Frontal cortex (tissue), 4 donors: Measurements from ENCODE around the gene MED15. TPM values are rescaled to one million over a fixed set of nuclear protein-coding genes. Genes with fewer than 3 reads are reported as not detected.
A peak's percentile ranks its signal among the peaks of the same experiment; 100 is the strongest.

Source experiments
- DNase-seq, 2 donors: peaks; one replicate each; pipeline ENCODE4 v3.0.0; 2012; ENCODE audit warnings: low spot score in 2 of 2
- FAIRE-seq: peaks from 2 replicates; lab custom pipeline; 2012; peaks lifted over from hg19 to GRCh38; lab: Jason Lieb, UNC
- small RNA-seq: library from RNA; depleted of rRNA; stranded (forward); fragments of <200 nt; gene quantifications from one replicate; pipeline ENCODE3, GENCODE V24; 2014
- total RNA-seq: library from RNA; depleted of rRNA; stranded (reverse); fragments of >200 nt; gene quantifications from one replicate; pipeline ENCODE4 v1.2.3, GENCODE V29; 2014
- donor health status: control.
- donor health status: control.
- donor health status: control.

Gene MED15
- total RNA-seq, 1 donor from 2014 or later, result 13.0 TPM

GRCh38 chr22:20629401-20629800 is 122.0 kb downstream of the MED15 start:
- FAIRE-seq, result no peak
- DNase-seq, result no peak

GRCh38 chr22:20630873-20631617 is 123.6 kb downstream of the MED15 start:
- DNase-seq (no peak), FAIRE-seq (no peak)

- FAIRE-seq, result no peak
- no peak for DNase-seq
Observed at GRCh38 chr22:20632082-20632481, 124.7 kb downstream of the MED15 start.

GRCh38 chr22:20632518-20632917 is 125.1 kb downstream of the MED15 start:
- no peak for FAIRE-seq

GRCh38 chr22:20634560-20635226 is 127.3 kb downstream of the MED15 start:
- FAIRE-seq (no peak), DNase-seq (no peak)

More at GRCh38 chr22:20632518-20632917, 125.1 kb downstream of the MED15 start:
- DNase-seq, result no peak

GRCh38 chr22:20635227-20635591 is 127.8 kb downstream of the MED15 start:
- DNase-seq (no peak), FAIRE-seq (no peak)

- DNase-seq, result no peak
- FAIRE-seq, result no peak
Observed at GRCh38 chr22:20636075-20636812, 128.8 kb downstream of the MED15 start.

- no peak for DNase-seq
Observed at GRCh38 chr22:20636945-20637344, 129.5 kb downstream of the MED15 start.

More at GRCh38 chr22:20636945-20637344, 129.5 kb downstream of the MED15 start:
- FAIRE-seq, result no peak

Small RNA genes lying within 50 kb of the gene (small RNA-seq; reads per million reads assigned to genes)
- gene IGLL4P (not detected), gene RF00019 (not detected), gene RN7SL812P (not detected), gene RNY1P9 (0.89 reads per million, percentile 62 among the genes with 10 or more reads in this experiment)

Other genes with a start within 250 kb of the MED15 start
- 10.2 TPM for gene RTN4R, start 239.3 kb upstream of the MED15 start, total RNA-seq
- 26.5 TPM for gene DGCR6L, start 187.6 kb upstream of the MED15 start, total RNA-seq
- gene ZNF74, start 113.5 kb upstream of the MED15 start, total RNA-seq, result 39.9 TPM
- 1.6 TPM for gene SCARF2, start 69.8 kb upstream of the MED15 start, total RNA-seq
- gene KLHL22, start 11.8 kb upstream of the MED15 start, total RNA-seq, result 46.9 TPM